HEK293T (cell line): ENCODE results near the gene CCR6.
"Not testable (repeated sequence)": the region's sequence is repeated elsewhere in the genome, so short reads cannot be mapped to it uniquely, and the experiment has no call there.

Source experiments
- CTCF ChIA-PET: fragments of 350-600 bp; formaldehyde crosslinking; extraction: SDS; loops from one replicate; lab custom pipeline; 2021; ENCODE audit warnings: antibody characterized with exemption, inconsistent platforms; lab: Yijun Ruan, JAX
- POLR2A ChIA-PET: fragments of 350-600 bp; formaldehyde crosslinking; extraction: SDS; loops from one replicate; lab custom pipeline; 2020; ENCODE audit warnings: antibody characterized with exemption, inconsistent platforms; lab: Yijun Ruan, JAX
- DNase-seq: peaks from one replicate; pipeline ENCODE4 v3.0.0; 2012; ENCODE audit warnings: mixed read lengths; ENCODE audit errors: extremely low spot score

The CCR6 gene

DNA sequence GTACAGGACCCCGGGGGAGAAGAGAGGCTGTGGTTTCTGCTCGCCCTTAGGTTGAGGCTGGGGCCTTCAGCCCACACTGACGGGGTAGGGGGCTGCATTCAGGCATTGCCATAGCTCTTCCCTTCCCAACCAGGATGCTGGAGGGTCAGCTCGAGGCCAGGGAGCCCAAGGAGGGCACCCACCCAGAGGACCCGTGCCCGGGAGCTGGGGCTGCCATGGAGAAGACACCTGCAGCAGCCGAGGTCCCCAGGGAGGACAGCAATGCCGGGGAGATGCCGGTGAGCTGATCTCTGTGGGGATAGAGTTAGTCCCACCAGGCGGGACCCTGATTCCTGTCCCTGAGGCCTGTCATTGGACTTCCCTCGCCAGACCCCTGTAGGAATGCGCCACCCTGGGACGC is 49.1 kb downstream of the CCR6 start:
- POLR2A ChIA-PET, DNase-seq, CTCF ChIA-PET: not testable (repeated sequence)

DNA sequence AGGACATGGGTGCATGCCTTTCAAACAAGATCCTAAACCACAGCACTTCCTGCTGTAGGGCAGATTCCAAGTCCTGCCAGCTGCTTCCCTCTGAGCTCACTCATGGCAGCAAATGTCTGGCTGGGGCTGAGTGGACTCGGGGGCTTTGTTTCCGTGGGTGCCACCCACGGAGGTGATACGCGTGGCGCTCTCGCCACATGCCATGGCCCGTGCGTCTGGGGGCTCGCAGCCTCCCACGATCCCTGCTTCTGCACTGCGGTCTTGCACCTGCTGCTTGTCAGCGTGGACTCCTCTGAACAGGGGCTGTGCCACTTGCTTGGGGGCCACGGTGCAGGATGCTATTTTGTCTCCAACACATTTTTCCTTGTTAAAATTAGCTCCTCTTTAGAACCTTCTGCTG is 54.4 kb downstream of the CCR6 start:
- POLR2A ChIA-PET, DNase-seq: not testable (repeated sequence)
- CTCF ChIA-PET, result interaction anchor here (0.6 kb wide), 1 partner anchor 194 kb away, joined by 3 read pairs; no protein-coding TSS in a partner anchor

DNA sequence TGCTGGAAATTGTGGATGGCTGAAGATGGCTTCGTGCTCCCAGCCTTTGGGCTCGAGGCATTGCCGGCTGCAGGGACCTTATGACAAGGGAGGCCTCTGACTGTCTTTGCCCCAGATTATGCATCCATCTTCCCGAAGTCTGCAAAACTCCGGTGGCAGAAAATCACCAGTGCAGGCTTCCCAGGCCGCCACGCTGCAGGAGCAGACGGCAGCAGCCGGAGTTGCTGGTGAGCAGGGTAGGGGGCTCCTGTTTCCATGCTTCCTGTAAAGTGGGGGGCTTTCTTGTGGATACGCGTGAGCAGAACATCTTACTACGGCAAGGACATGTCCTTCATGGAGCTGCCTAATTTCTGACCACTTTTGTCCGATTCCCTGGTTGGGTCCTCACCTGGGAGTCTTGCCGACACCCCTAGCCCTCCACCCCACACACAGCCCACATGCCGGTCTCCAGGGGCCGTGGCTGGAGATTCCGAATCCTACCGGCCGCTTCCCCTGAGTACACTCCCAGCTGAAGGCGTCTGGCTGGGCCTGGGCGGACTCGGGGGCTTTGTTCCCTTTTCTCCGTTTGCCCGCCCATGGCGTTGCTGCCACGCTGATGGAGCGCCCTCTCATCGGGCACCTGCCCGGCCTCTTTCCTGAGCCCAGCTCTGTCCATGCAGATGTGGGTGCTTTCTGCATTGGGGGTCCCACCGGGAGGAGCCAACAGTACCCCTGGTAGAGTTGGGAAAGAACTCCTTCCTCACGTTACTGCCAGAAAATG is 56.2 kb downstream of the CCR6 start:
- POLR2A ChIA-PET, result not testable (repeated sequence)

DNA sequence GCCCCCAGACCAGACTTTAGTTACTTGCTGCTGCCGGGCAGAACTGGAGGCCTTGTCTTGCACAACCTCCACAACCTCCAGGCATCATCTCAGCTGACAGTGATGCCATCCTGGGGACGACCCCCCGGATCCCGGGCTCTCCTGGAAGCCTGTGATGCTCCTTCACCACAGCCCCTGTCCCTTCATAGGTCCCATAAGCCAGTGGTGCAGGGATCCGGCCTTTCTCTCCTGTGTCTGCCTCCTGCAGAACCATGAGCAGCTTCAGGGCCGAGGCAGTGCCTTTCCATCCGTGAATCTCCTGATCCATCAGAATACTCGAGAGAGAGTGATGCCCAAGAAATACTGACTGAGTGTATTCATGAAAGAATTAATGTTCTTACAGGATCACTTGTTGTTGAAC is 57.2 kb downstream of the CCR6 start:
- CTCF ChIA-PET, POLR2A ChIA-PET, DNase-seq: not testable (repeated sequence)

More for the DNA sequence above, 56.2 kb downstream of the CCR6 start:
- CTCF ChIA-PET, DNase-seq: not testable (repeated sequence)

DNA sequence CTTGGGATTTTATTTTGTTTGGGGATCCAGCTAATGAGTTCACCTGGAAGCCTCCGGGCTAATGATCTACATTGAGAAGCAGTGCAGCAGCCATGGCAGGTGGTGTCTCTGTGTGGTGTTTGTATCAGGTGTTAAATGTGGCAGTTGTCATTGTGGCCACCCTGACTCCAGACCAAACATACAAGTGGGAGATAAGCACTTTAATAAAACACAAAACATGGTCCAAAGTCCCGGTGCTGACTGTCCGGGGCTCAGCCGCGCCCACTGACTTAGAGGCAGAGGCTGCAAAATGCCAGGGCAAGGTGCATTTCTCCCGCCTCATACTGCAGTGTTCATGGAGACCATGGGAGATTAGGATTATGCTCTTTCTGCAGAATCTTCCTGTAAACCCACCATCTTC is 58.5 kb downstream of the CCR6 start:
- CTCF ChIA-PET, DNase-seq, POLR2A ChIA-PET: not testable (repeated sequence)

DNA sequence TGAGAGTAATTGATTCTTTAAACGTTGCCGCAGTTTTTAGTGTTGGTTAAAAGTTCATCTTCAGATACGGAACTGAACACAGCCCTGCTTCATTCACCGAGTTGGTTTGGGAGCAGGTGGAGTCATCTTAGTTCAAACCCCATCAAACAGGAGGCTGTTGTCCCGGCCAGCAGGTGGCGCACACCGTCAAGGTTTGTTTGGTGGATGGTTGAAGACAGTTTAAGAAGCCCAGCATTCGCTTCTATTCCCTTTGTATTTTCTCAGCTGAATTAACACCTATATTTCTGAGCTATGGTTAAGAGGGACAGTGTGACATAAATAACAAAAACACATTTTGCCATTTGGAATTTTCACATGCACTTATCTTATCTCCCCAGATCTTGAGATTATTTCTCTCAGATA is 60.0 kb downstream of the CCR6 start:
- DNase-seq, POLR2A ChIA-PET, CTCF ChIA-PET: not testable (repeated sequence)

DNA sequence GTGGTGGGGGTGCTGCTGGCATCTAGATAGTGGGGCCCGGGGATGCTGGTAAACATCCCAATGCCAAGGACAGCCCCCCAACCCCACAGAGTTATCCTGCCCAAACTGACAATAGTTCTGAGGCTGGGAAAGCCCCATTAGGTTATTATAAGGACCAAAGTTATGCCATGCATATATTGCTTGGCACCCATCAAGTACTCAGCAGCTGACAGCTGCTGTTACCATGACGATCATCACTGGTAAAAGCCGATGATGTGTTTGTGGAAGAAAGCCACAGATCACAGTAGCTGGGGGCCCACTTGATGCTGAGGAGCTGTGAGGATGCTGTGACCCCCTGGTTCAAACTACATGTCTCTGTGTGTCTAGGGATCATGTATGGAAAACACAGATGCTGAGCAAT is 62.2 kb downstream of the CCR6 start:
- CTCF ChIA-PET, DNase-seq, POLR2A ChIA-PET: not testable (repeated sequence)

DNA sequence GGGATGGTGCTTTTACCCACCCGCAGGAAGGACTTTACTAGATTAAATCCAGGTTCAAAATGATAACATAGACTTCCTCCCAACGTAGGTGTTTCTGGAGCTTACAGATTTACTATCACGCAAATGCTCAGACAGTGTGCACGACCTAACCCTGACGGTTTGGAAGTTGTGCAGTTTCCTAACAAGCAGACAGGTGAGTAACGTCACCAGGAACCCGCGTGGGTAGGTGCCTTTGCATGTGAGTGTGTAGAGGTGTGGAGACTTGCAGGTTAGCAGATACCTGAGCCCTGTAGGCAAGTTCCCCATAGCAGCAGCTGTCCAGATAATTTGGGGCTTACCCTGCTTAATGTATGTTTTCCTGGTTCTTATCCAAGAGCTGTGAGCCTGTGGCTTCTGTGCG is 64.4 kb downstream of the CCR6 start:
- DNase-seq, POLR2A ChIA-PET, CTCF ChIA-PET: not testable (repeated sequence)
